ENCODE measurements around the gene RPGRIP1L.

DNA sequence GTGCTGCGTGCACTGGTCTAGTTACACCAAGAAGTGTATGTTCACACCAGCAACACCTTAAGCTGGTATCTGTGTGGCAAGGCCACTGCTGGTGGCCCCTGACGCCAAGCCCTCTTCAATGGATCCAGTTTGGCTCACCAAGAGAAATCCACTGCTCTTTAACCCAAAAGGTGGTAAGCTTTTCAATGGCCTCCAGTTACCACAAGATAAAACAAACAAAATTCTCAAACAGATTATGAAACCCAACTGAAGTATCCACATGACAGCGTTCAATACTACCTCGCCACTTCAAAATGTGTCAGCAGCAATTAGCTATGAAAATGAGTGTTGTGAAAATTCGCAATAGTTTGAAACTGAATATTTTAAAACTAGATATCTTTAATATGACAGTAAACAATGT is 104.1 kb downstream of the RPGRIP1L start:
- no peak for TF ChIP-seq DPF2 (CRISPR knock-in tag; IDR thresholded peaks at IDR 0.05; ENCODE audit: borderline replicate concordance, low read depth)
- TF ChIP-seq SP2 (CRISPR knock-in tag; IDR thresholded peaks at IDR 0.05), result no peak
- TF ChIP-seq DNMT3B (CRISPR knock-in tag; conservative IDR thresholded peaks at IDR 0.05), result no peak
- TF ChIP-seq, protein P1, sequence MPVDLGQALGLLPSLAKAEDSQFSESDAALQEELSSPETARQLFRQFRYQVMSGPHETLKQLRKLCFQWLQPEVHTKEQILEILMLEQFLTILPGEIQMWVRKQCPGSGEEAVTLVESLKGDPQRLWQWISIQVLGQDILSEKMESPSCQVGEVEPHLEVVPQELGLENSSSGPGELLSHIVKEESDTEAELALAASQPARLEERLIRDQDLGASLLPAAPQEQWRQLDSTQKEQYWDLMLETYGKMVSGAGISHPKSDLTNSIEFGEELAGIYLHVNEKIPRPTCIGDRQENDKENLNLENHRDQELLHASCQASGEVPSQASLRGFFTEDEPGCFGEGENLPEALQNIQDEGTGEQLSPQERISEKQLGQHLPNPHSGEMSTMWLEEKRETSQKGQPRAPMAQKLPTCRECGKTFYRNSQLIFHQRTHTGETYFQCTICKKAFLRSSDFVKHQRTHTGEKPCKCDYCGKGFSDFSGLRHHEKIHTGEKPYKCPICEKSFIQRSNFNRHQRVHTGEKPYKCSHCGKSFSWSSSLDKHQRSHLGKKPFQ (CRISPR knock-in tag; IDR thresholded peaks at IDR 0.05; ENCODE audit: insufficient replicate concordance), result no peak
- TF ChIP-seq, protein P2, sequence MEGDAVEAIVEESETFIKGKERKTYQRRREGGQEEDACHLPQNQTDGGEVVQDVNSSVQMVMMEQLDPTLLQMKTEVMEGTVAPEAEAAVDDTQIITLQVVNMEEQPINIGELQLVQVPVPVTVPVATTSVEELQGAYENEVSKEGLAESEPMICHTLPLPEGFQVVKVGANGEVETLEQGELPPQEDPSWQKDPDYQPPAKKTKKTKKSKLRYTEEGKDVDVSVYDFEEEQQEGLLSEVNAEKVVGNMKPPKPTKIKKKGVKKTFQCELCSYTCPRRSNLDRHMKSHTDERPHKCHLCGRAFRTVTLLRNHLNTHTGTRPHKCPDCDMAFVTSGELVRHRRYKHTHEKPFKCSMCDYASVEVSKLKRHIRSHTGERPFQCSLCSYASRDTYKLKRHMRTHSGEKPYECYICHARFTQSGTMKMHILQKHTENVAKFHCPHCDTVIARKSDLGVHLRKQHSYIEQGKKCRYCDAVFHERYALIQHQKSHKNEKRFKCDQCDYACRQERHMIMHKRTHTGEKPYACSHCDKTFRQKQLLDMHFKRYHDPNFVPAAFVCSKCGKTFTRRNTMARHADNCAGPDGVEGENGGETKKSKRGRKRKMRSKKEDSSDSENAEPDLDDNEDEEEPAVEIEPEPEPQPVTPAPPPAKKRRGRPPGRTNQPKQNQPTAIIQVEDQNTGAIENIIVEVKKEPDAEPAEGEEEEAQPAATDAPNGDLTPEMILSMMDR (CRISPR knock-in tag; IDR thresholded peaks at IDR 0.05), result no peak
- TF ChIP-seq, protein P3, sequence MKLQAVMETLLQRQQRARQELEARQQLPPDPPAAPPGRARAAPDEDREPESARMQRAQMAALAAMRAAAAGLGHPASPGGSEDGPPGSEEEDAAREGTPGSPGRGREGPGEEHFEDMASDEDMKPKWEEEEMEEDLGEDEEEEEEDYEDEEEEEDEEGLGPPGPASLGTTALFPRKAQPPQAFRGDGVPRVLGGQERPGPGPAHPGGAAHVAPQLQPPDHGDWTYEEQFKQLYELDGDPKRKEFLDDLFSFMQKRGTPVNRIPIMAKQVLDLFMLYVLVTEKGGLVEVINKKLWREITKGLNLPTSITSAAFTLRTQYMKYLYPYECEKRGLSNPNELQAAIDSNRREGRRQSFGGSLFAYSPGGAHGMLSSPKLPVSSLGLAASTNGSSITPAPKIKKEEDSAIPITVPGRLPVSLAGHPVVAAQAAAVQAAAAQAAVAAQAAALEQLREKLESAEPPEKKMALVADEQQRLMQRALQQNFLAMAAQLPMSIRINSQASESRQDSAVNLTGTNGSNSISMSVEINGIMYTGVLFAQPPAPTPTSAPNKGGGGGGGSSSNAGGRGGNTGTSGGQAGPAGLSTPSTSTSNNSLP (IDR thresholded peaks at IDR 0.05; ENCODE audit: low read depth, low read length), result no peak
- TF ChIP-seq JUNB (CRISPR knock-in tag; IDR thresholded peaks at IDR 0.05; ENCODE audit: borderline replicate concordance), result no peak
- no peak for TF ChIP-seq ZIK1 (CRISPR knock-in tag; IDR thresholded peaks at IDR 0.05; ENCODE audit: borderline replicate concordance, low read depth)
- TF ChIP-seq, protein P4, sequence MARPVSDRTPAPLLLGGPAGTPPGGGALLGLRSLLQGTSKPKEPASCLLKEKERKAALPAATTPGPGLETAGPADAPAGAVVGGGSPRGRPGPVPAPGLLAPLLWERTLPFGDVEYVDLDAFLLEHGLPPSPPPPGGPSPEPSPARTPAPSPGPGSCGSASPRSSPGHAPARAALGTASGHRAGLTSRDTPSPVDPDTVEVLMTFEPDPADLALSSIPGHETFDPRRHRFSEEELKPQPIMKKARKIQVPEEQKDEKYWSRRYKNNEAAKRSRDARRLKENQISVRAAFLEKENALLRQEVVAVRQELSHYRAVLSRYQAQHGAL (CRISPR knock-in tag; IDR thresholded peaks at IDR 0.05; ENCODE audit: not compliant biosample characterization), result no peak
- no peak for TF ChIP-seq ZNF510 (CRISPR knock-in tag; IDR thresholded peaks at IDR 0.05; ENCODE audit: low read depth)
- TF ChIP-seq, protein P5, sequence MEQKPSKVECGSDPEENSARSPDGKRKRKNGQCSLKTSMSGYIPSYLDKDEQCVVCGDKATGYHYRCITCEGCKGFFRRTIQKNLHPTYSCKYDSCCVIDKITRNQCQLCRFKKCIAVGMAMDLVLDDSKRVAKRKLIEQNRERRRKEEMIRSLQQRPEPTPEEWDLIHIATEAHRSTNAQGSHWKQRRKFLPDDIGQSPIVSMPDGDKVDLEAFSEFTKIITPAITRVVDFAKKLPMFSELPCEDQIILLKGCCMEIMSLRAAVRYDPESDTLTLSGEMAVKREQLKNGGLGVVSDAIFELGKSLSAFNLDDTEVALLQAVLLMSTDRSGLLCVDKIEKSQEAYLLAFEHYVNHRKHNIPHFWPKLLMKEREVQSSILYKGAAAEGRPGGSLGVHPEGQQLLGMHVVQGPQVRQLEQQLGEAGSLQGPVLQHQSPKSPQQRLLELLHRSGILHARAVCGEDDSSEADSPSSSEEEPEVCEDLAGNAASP (CRISPR knock-in tag; IDR thresholded peaks at IDR 0.05; ENCODE audit: borderline replicate concordance), result no peak
- no peak for TF ChIP-seq ONECUT2 (CRISPR knock-in tag; IDR thresholded peaks at IDR 0.05)
- no peak for TF ChIP-seq CEBPB (IDR thresholded peaks at IDR 0.05; ENCODE audit: borderline replicate concordance, low read depth, low read length)
